HEK293 (cell line): ENCODE data around the gene IRF7.
A peak's percentile ranks its signal among the peaks of the same experiment; 100 is the strongest.

Source experiments
- BCL11A ChIP-seq: fragments of 450-650 bp; formaldehyde crosslinking; IDR thresholded peaks from 2 replicates; pipeline ENCODE4 v1.5.1; 2016; ENCODE audit warnings: low read depth, missing biosample characterization, missing genetic modification characterization
- BCL11B ChIP-seq: fragments of 450-650 bp; formaldehyde crosslinking; IDR thresholded peaks from 2 replicates; pipeline ENCODE4 v1.5.1; 2016; ENCODE audit warnings: low read depth, missing biosample characterization, missing genetic modification characterization
- KLF17 ChIP-seq: fragments of 450-650 bp; formaldehyde crosslinking; IDR thresholded peaks from 2 replicates; pipeline ENCODE4 v1.5.1; 2016; ENCODE audit warnings: missing biosample characterization, missing genetic modification characterization
- REPIN1 ChIP-seq: fragments of 450-650 bp; formaldehyde crosslinking; IDR thresholded peaks from 2 replicates; pipeline ENCODE4 v1.5.1; 2017; ENCODE audit warnings: missing biosample characterization, missing genetic modification characterization, low read depth
- REST ChIP-seq: fragments of 450-650 bp; formaldehyde crosslinking; IDR thresholded peaks from 2 replicates; pipeline ENCODE4 v1.5.1; 2016; ENCODE audit warnings: missing biosample characterization, missing genetic modification characterization
- SCRT2 ChIP-seq: fragments of 450-650 bp; formaldehyde crosslinking; IDR thresholded peaks from 2 replicates; pipeline ENCODE4 v1.5.1; 2016; ENCODE audit warnings: missing biosample characterization, missing genetic modification characterization
- SP3 ChIP-seq: fragments of 450-650 bp; formaldehyde crosslinking; IDR thresholded peaks from 2 replicates; pipeline ENCODE4 v1.5.1; 2016; ENCODE audit warnings: missing biosample characterization, missing genetic modification characterization
- TCF7L2 ChIP-seq: IDR thresholded peaks from 2 replicates; pipeline ENCODE4 v1.6.1; 2011; ENCODE audit warnings: low read depth, mild to moderate bottlenecking, inconsistent platforms, low read length, moderate library complexity, borderline replicate concordance
- ZBTB20 ChIP-seq: fragments of 450-650 bp; formaldehyde crosslinking; IDR thresholded peaks from 2 replicates; pipeline ENCODE4 v1.5.1; 2016; ENCODE audit warnings: missing biosample characterization, missing genetic modification characterization
- ZBTB26 ChIP-seq: fragments of 450-650 bp; formaldehyde crosslinking; optimal IDR thresholded peaks from 2 replicates; pipeline ENCODE3; 2016; ENCODE audit warnings: missing biosample characterization, mild to moderate bottlenecking, missing genetic modification characterization
- ZNF121 ChIP-seq: fragments of 450-650 bp; formaldehyde crosslinking; IDR thresholded peaks from 2 replicates; pipeline ENCODE4 v1.5.1; 2016; ENCODE audit warnings: missing biosample characterization, missing genetic modification characterization
- ZNF133 ChIP-seq: fragments of 450-650 bp; formaldehyde crosslinking; IDR thresholded peaks from 2 replicates; pipeline ENCODE4 v1.5.1; 2016; ENCODE audit warnings: missing biosample characterization, missing genetic modification characterization
- ZNF148 ChIP-seq: fragments of 450-650 bp; formaldehyde crosslinking; IDR thresholded peaks from 2 replicates; pipeline ENCODE4 v1.5.0; 2017; ENCODE audit warnings: missing biosample characterization, missing genetic modification characterization, borderline replicate concordance
- ZNF16 ChIP-seq: fragments of 450-650 bp; formaldehyde crosslinking; IDR thresholded peaks from 2 replicates; pipeline ENCODE4 v1.5.1; 2016; ENCODE audit warnings: low read depth, missing biosample characterization, missing genetic modification characterization
- ZNF280D ChIP-seq: fragments of 450-650 bp; formaldehyde crosslinking; IDR thresholded peaks from 2 replicates; pipeline ENCODE4 v1.5.1; 2016; ENCODE audit warnings: missing biosample characterization, missing genetic modification characterization
- ZNF292 ChIP-seq: fragments of 450-650 bp; formaldehyde crosslinking; IDR thresholded peaks from 2 replicates; pipeline ENCODE4 v1.5.1; 2016; ENCODE audit warnings: low read depth, missing biosample characterization, missing genetic modification characterization, borderline replicate concordance
- ZNF302 ChIP-seq: fragments of 450-650 bp; formaldehyde crosslinking; IDR thresholded peaks from 2 replicates; pipeline ENCODE4 v1.5.1; 2016; ENCODE audit warnings: missing biosample characterization, missing genetic modification characterization, low read depth
- ZNF354C ChIP-seq: fragments of 450-650 bp; formaldehyde crosslinking; IDR thresholded peaks from 2 replicates; pipeline ENCODE4 v1.5.1; 2016; ENCODE audit warnings: missing biosample characterization, missing genetic modification characterization, low read depth, borderline replicate concordance
- ZNF362 ChIP-seq: fragments of 450-650 bp; formaldehyde crosslinking; IDR thresholded peaks from 2 replicates; pipeline ENCODE4 v1.5.1; 2016; ENCODE audit warnings: missing biosample characterization, missing genetic modification characterization
- ZNF37A ChIP-seq: fragments of 450-650 bp; IDR thresholded peaks from 2 replicates; pipeline ENCODE4 v1.5.1; 2018; ENCODE audit warnings: missing biosample characterization, missing genetic modification characterization
- ZNF433 ChIP-seq: fragments of 450-650 bp; formaldehyde crosslinking; IDR thresholded peaks from 2 replicates; pipeline ENCODE4 v1.5.1; 2016; ENCODE audit warnings: missing biosample characterization, missing genetic modification characterization, low read depth
- ZNF585B ChIP-seq: fragments of 450-650 bp; formaldehyde crosslinking; IDR thresholded peaks from 2 replicates; pipeline ENCODE4 v1.5.1; 2016; ENCODE audit warnings: missing biosample characterization, missing genetic modification characterization
- ZNF692 ChIP-seq: fragments of 450-650 bp; formaldehyde crosslinking; IDR thresholded peaks from 2 replicates; pipeline ENCODE4 v1.5.1; 2016; ENCODE audit warnings: missing biosample characterization, missing genetic modification characterization
- ZNF791 ChIP-seq: fragments of 450-650 bp; formaldehyde crosslinking; IDR thresholded peaks from 2 replicates; pipeline ENCODE4 v1.5.1; 2016; ENCODE audit warnings: missing biosample characterization, missing genetic modification characterization
- ZXDB ChIP-seq: fragments of 450-650 bp; formaldehyde crosslinking; IDR thresholded peaks from 2 replicates; pipeline ENCODE4 v1.5.1; 2016; ENCODE audit warnings: missing biosample characterization, missing genetic modification characterization

IRF7 gene

GRCh38 chr11:568306-569157 lies 47.2 kb downstream of the IRF7 start (continued):
- TF ChIP-seq ZNF692 (no peak), ZNF585B (tag by site-specific recombination) (no peak), ZNF302 (no peak), REST (no peak), BCL11B (tag by site-specific recombination) (no peak), BCL11A (tag by site-specific recombination) (no peak), ZNF791 (tag by site-specific recombination) (no peak), ZNF433 (no peak), KLF17 (tag by site-specific recombination) (no peak), SCRT2 (tag by site-specific recombination) (no peak), ZXDB (tag by site-specific recombination) (no peak), TCF7L2 (no peak), ZNF148 (tag by site-specific recombination) (no peak), REPIN1 (no peak), ZBTB26 (tag by site-specific recombination) (peak; percentile 10), ZNF280D (tag by site-specific recombination) (no peak), ZNF37A (tag by site-specific recombination) (no peak), ZNF292 (tag by site-specific recombination) (no peak), ZNF133 (no peak), ZNF362 (no peak), ZNF16 (tag by site-specific recombination) (no peak), SP3 (tag by site-specific recombination) (no peak), ZBTB20 (tag by site-specific recombination) (no peak), ZNF121 (no peak), ZNF354C (tag by site-specific recombination) (no peak)
